Suprapubic skin (tissue), 4 donors: ENCODE results near the gene NSMF. TPM values are rescaled to one million over a fixed set of nuclear protein-coding genes. Genes with fewer than 3 reads are reported as not detected.

Source experiments
- DNase-seq, 2 donors: peaks; one replicate each; pipeline ENCODE4 v3.0.0-alpha.2; 2019; ENCODE audit warnings: low spot score in 2 of 2
- H3K27ac ChIP-seq: fragments of 200-600 bp; sonication (generic); one replicate; pipeline ENCODE4 v1.5.1; 2019
- H3K27me3 ChIP-seq: fragments of 200-600 bp; sonication (generic); one replicate; pipeline ENCODE4 v1.5.1; 2019
- H3K36me3 ChIP-seq: fragments of 200-600 bp; sonication (generic); one replicate; pipeline ENCODE4 v1.5.1; 2019
- H3K4me1 ChIP-seq: fragments of 200-600 bp; sonication (generic); one replicate; pipeline ENCODE4 v1.5.1; 2019
- H3K4me3 ChIP-seq: fragments of 200-600 bp; sonication (generic); one replicate; pipeline ENCODE4 v1.5.1; 2019; ENCODE audit warnings: mild to moderate bottlenecking
- H3K9me3 ChIP-seq: fragments of 200-600 bp; sonication (generic); one replicate; pipeline ENCODE4 v1.5.1; 2019
- EP300 ChIP-seq: sonication (generic); formaldehyde crosslinking; IDR thresholded peaks from one replicate; pipeline ENCODE4 v1.6.1; 2017; ENCODE audit warnings: antibody characterized with exemption
- POLR2A ChIP-seq, 2 donors: fragments of 450-650 bp; IDR thresholded peaks; one replicate each; pipeline ENCODE4 v1.6.1; 2017; ENCODE audit warnings: antibody characterized with exemption in 2 of 2, mild to moderate bottlenecking in 2 of 2, moderate library complexity in 2 of 2
- POLR2AphosphoS5 ChIP-seq, 3 donors: sonication (generic); formaldehyde crosslinking; IDR thresholded peaks; one replicate each; pipeline ENCODE4 v1.6.1; 2017; ENCODE audit warnings: antibody characterized with exemption in 3 of 3
- WGBS: methylation state at CpG from one replicate; pipeline ENCODE4 v1.1.5; 2018; 5-methylcytosine and 5-hydroxymethylcytosine counted together
- total RNA-seq, 4 donors: library from RNA; depleted of rRNA; stranded (reverse); fragments of >200 nt; gene quantifications; one replicate each; pipeline ENCODE4 v1.1.0, GENCODE V29; 2016
- TF ChIP-seq, protein P1 (sequence below), 2 donors: fragments of 200-600 bp in 1 of 2; fragments of 450-650 bp in 1 of 2; sonication (generic) in 1 of 2; IDR thresholded peaks; one replicate each; pipeline ENCODE4 v1.5.1; 2016 to 2019; ENCODE audit warnings: antibody characterized with exemption in 2 of 2, mild to moderate bottlenecking in 1 of 2, moderate library complexity in 1 of 2

NSMF gene
- total RNA-seq, 4 donors from 2014 or later: 36.1 to 48.1 (median 39.8) TPM

DNA sequence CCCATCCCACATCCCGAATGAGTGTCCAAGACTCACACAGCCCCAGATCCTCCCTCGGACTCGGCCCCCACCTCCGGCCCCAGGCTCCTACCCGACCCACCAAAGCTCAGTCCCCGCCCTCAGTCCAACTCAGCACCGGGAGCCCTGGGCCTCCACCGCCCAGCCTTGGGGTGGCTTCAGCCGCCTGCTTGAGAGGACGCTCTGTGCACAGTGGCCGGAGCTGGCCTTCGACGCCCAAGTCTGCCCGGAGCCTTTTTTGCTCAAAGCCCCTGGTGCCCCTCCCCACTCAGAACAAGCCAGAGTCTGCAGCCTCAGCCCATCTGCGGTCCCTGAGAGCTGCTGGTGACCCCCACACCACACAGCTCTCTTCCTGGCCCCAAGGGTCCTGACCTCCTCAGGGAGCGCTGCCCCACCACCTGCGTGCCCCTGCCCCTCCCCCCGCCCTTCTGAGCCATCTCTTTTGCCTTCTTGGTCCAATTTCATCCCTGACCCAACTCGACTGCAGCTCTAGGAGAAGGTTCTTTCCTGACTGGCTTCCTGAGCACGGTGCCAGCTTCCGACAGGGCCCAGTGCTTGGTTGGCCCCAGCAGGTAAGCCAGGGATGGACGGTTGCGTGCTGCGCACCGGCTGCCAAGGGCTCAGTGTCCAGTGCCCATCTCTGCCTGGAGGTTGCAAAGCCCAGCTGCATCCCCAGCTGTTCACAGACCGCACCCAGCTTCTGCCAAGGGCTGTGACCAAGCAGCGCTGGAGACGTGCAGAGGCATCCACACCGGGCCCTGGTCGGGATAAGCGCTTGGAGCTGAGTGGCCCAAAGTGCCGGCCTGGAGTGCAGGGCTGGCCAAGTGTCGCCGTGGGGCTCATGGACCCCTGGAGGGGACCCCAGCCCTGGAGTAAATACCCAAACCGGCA is 27.7 kb upstream of the NSMF start:
- Histone ChIP-seq H3K4me1 (peaks cover 9% of the 10 kb centered on the region), H3K27me3 (no peaks in the 10 kb centered on the region), H3K4me3 (no peak overlapping the region), H3K36me3 (peaks cover 12% of the 10 kb centered on the region), H3K27ac (no peak overlapping the region), H3K9me3 (no peaks in the 10 kb centered on the region)
- no peak for DNase-seq
- WGBS: 91% methylated on average over 25 of the region's 35 CpGs
- TF ChIP-seq POLR2A (IDR thresholded peaks at IDR 0.05) (no peak), EP300 (no peak), POLR2AphosphoS5 (IDR thresholded peaks at IDR 0.05) (no peak)

DNA sequence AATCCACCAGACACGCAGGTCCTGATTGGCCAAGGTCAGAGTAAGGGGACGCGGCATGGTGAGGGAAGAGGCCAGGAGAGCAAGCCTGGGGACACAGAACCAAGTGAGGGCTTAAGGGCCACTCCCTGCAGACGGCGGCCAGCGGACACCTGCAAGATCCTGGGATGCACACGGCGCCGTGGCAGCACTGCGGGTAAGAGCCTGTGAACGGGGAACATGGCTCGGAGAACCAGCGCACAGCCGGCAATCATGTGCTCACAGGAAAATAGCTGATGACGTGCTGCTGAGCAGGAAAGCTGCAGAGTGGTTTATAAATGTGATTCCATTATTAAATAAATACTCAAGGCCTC is 27.0 kb upstream of the NSMF start:
- no peak overlapping the region for H3K4me3 ChIP-seq
- no peaks in the 10 kb centered on the region for H3K9me3 ChIP-seq
- WGBS: 94% methylated on average over 15 of the region's 15 CpGs
- H3K4me1 ChIP-seq: peaks cover 11% of the 10 kb centered on the region
- DNase-seq: no peak
- no peak for TF ChIP-seq POLR2A (IDR thresholded peaks at IDR 0.05)
- TF ChIP-seq EP300: no peak
- no peak for TF ChIP-seq POLR2AphosphoS5 (IDR thresholded peaks at IDR 0.05)
- TF ChIP-seq, protein P1, sequence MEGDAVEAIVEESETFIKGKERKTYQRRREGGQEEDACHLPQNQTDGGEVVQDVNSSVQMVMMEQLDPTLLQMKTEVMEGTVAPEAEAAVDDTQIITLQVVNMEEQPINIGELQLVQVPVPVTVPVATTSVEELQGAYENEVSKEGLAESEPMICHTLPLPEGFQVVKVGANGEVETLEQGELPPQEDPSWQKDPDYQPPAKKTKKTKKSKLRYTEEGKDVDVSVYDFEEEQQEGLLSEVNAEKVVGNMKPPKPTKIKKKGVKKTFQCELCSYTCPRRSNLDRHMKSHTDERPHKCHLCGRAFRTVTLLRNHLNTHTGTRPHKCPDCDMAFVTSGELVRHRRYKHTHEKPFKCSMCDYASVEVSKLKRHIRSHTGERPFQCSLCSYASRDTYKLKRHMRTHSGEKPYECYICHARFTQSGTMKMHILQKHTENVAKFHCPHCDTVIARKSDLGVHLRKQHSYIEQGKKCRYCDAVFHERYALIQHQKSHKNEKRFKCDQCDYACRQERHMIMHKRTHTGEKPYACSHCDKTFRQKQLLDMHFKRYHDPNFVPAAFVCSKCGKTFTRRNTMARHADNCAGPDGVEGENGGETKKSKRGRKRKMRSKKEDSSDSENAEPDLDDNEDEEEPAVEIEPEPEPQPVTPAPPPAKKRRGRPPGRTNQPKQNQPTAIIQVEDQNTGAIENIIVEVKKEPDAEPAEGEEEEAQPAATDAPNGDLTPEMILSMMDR (IDR thresholded peaks at IDR 0.05): no peak
- H3K27me3 ChIP-seq: no peaks in the 10 kb centered on the region
- H3K27ac ChIP-seq: no peak overlapping the region
- H3K36me3 ChIP-seq: peaks cover 9% of the 10 kb centered on the region

DNA sequence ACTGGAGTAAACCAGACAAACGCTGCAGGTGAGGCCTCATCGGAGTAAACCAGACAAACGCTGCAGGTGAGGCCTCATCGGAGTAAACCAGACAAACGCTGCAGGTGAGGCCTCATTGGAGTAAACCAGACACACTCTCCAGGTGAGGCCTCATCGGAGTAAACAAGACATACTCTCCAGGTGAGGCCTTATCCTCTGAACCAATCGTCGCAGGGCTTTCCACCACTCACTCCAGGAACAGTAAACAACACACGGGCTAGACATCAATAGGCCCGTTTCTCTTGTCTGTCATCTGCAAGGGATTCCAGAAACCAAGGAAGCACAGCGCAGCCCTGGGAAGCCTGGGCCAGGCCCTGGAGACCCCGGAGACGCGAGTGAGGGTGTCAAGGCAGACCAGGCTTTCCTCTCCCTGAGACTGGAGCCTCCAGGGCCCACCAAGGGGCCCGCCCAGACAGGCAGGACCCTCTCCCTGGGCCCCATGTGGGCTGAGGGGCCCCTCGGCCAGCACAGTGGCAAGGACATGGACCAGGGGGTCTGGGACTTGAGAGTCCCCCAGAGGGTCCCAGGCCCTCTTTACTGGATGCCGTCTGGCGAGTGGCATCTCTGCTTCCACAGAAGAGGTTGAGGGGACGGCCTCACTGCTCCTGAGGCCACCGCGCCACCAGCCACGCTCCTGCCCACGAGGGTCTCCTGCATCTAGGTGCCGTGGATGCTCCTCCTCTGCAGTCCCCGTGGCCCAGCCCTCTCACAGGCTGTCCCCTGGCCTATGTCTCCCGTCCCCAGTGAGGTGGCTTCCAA is 26.4 kb upstream of the NSMF start:
- DNase-seq: no peak
- TF ChIP-seq, protein P1 (IDR thresholded peaks at IDR 0.05): no peak
- no peak for TF ChIP-seq POLR2A (IDR thresholded peaks at IDR 0.05)
- H3K36me3 ChIP-seq: peaks cover 13% of the 10 kb centered on the region
- H3K4me3 ChIP-seq: no peak overlapping the region
- H3K27me3 ChIP-seq: no peaks in the 10 kb centered on the region
- H3K27ac ChIP-seq: no peak overlapping the region
- WGBS: 78% methylated on average over 20 of the region's 26 CpGs
- peaks cover 11% of the 10 kb centered on the region for H3K4me1 ChIP-seq
- no peaks in the 10 kb centered on the region for H3K9me3 ChIP-seq

DNA sequence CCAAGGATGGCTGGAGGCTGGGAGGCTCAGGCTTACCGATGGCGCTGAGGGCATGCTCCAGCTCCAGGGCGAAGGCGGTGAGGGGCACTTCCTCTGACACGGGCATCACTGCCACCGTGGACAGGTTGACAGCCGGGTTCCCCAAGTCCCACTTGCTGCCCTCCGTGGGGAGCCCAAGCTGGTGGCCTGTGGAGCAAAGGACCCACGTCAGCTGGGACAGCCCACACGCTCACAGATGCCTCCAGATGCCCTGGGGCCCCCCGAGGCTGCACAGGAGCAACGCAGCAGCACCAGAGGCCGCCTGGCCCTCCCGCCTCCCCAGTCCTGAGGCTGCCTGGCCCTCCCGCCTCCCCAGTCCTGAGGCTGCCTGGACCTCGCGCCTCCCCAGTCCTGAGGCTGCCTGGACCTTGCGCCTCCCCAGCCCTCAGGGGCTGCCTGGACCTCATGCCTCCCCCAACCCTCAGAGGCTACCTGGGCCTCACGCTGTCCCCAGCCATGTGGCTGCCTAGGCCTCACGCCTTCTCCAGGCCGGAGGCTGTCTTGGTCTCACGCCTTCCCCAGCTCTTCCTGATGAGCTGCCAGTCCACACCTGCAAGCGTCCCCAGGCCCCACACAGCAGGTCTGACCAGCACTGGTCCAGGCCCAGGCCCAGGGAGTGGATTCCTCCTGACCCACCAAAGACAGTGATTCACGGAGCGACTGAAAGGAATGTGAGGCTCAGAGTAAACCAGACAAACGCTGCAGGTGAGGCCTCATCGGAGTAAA is 25.6 kb upstream of the NSMF start:
- Histone ChIP-seq H3K27ac (no peak overlapping the region), H3K4me1 (peaks cover 11% of the 10 kb centered on the region), H3K4me3 (no peak overlapping the region), H3K9me3 (no peaks in the 10 kb centered on the region), H3K36me3 (peaks cover 17% of the 10 kb centered on the region), H3K27me3 (no peaks in the 10 kb centered on the region)
- no peak for DNase-seq
- 89% methylated on average over 11 of the region's 27 CpGs for WGBS
- TF ChIP-seq, protein P1 (IDR thresholded peaks at IDR 0.05): no peak
- no peak for TF ChIP-seq POLR2AphosphoS5 (IDR thresholded peaks at IDR 0.05)
- no peak for TF ChIP-seq POLR2A (IDR thresholded peaks at IDR 0.05)
- no peak for TF ChIP-seq EP300

DNA sequence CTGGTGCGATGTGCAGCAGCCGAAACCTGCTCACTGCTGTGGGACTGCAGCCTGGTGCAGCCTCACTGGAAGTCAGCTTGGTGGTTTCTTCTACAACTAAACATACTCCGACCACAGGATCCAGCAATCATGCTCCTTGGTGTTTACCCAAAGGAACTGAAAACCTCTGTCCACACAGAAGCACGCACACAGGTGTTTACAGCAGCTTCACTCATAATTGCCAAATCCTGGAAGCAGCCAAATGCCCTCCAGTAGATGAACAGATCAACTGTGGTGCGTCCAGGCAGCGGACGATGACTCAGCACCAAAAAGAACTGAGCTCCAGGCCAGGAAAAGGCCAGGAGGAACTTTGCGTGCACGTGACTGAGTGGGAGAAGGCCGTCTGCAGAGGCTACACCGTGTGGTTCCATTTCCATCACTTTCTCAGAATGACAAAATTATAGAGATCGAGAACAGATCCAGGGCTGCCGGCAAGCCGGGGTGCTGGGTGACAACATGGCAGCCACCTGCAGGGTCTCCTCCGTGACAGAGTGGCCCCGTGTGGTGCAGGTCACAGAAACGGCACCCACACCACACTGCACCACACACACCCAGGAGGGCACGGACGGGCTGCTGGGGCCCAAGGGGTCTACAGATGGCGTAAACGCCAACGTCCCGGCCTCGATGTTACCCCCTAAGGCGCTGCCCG is 23.1 kb upstream of the NSMF start:
- peak in 1 of 2 donors; percentile 64 for DNase-seq
- no peak overlapping the region for H3K27ac ChIP-seq
- H3K9me3 ChIP-seq: no peaks in the 10 kb centered on the region
- no peaks in the 10 kb centered on the region for H3K27me3 ChIP-seq
- no peak overlapping the region for H3K4me3 ChIP-seq
- TF ChIP-seq EP300: no peak
- no peak for TF ChIP-seq POLR2AphosphoS5 (IDR thresholded peaks at IDR 0.05)
- no peak for TF ChIP-seq POLR2A (IDR thresholded peaks at IDR 0.05)
- TF ChIP-seq, protein P1 (IDR thresholded peaks at IDR 0.05): no peak
- peaks cover 12% of the 10 kb centered on the region for H3K36me3 ChIP-seq
- H3K4me1 ChIP-seq: peaks cover 11% of the 10 kb centered on the region
- 64% methylated on average over 26 of the region's 26 CpGs for WGBS
